C4-2B (cell line): ENCODE measurements around the gene HOXA7.

ENCODE experiments used
- H3K27ac ChIP-seq: fragments of 450-650 bp; 2 replicates; pipeline ENCODE4 v1.5.1; 2017
- ZFX ChIP-seq: fragments of 450-650 bp; IDR thresholded peaks from 2 replicates; pipeline ENCODE4 v1.6.1; 2017
- TF ChIP-seq, protein P1 (sequence below): fragments of 450-650 bp; conservative IDR thresholded peaks from 2 replicates; pipeline ENCODE4 v1.5.1; 2017; ENCODE audit warnings: mild to moderate bottlenecking

The HOXA7 gene

DNA sequence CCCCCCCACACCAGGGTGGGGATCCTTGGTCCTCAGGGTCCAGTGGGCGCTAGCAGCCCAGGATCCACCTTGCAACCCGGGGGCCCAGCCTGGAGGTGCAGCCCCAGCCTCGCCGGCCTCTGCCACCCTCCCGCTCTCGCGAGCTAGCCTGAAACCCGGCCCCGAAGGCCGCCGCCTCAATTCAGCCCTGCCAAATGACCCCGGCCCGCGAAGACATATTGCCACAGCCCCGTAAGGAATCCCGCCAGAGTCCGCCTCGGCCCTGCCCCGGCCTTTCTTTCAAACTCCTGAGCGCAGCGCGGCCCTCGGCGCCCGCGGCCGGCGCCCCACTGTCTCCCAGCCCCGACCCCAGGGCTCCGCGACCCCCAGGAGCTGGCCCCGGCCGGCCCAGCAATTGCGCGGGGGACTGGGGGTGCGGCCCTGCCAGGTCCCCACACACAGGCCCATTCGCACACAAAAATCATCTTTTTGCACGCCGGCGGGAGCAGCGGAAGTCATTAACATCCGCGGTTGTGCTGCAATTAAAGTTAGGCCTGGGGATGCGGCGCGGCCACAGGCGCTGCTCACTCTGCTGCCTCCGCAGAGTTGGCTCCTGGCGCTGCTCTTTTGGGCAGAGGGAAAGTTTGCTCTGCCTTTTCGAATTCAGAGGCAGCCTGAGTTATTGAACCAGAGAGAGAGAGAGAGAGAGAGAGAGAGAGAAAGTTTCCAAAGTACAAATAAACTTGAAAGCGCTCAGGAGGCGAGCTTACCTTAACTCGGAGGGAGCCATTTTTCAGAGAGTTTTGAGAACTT is 16.9 kb downstream of the HOXA7 start:
- TF ChIP-seq ZFX: no peak
- TF ChIP-seq, protein P1, sequence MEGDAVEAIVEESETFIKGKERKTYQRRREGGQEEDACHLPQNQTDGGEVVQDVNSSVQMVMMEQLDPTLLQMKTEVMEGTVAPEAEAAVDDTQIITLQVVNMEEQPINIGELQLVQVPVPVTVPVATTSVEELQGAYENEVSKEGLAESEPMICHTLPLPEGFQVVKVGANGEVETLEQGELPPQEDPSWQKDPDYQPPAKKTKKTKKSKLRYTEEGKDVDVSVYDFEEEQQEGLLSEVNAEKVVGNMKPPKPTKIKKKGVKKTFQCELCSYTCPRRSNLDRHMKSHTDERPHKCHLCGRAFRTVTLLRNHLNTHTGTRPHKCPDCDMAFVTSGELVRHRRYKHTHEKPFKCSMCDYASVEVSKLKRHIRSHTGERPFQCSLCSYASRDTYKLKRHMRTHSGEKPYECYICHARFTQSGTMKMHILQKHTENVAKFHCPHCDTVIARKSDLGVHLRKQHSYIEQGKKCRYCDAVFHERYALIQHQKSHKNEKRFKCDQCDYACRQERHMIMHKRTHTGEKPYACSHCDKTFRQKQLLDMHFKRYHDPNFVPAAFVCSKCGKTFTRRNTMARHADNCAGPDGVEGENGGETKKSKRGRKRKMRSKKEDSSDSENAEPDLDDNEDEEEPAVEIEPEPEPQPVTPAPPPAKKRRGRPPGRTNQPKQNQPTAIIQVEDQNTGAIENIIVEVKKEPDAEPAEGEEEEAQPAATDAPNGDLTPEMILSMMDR: no peak
- H3K27ac ChIP-seq: no peak overlapping the region

DNA sequence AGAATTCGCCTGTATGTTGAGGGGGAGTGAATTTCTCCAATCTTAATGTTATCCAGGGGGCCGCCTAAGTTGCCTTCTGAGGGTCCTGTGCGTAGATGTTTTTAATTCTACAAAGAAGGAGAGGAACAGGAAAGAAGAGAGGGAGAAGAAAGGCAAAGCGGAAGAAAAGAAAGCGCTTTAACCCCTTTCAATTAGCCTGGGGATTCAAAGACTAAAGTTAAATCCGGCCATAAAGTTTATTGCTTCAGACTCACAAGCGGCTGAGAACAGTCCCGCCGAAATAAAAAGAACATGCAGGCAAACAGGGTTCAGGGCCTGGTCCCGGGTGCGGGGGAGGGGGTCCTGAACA is 17.5 kb downstream of the HOXA7 start:
- no peak for TF ChIP-seq ZFX
- TF ChIP-seq, protein P1: no peak
- H3K27ac ChIP-seq: no peak overlapping the region

DNA sequence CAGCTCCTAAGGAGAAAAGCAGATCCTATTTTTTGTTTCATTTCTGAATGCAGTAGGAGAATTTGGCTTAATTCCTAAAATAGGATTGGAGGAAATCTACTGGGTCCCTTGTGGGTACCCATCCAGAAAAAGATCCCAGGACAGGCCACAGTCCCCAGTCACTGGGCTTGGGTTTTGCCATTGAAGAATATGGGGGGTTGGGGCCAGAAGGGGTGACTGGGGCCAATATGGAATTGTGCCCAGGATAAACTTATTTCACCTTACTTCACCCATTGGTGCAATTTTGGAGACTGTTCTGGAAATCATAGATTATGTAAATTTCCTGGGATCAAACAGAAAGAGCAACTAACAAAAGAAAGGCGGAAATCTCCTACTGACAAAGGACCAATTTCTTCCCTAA is 18.0 kb downstream of the HOXA7 start:
- no peak overlapping the region for H3K27ac ChIP-seq
- no peak for TF ChIP-seq ZFX
- TF ChIP-seq, protein P1: no peak

DNA sequence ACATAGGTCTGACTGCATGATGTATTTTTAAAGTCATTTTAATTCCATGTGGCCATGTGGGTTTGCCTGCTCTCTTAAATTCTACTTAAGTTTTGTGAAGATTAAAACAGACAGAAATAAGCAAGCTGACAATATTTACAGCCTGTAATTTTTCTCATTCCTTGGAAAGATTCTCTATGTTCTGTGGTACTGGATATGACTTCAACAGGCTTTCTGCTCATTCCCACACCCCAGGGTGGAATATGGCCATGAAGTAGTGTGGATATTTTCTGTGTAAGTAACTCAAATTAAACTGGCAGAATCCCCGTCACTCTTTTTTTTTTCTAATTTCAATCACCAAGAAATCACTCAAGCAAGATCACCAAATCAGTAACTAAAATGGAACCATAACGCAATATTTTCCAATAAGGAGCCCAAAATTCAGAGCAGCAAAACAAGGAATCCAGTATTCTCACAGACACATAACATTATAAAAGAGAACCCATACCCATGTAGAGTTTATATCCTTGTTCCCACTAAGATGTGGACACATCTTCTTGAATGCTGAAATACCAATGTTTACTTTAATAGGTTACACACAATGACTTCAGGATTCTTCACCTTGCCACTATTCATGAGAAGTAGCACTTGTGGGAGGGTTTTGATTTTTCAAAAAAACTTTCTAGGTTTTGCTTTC is 18.7 kb downstream of the HOXA7 start:
- H3K27ac ChIP-seq: no peak overlapping the region
- TF ChIP-seq ZFX: no peak
- TF ChIP-seq, protein P1: no peak

DNA sequence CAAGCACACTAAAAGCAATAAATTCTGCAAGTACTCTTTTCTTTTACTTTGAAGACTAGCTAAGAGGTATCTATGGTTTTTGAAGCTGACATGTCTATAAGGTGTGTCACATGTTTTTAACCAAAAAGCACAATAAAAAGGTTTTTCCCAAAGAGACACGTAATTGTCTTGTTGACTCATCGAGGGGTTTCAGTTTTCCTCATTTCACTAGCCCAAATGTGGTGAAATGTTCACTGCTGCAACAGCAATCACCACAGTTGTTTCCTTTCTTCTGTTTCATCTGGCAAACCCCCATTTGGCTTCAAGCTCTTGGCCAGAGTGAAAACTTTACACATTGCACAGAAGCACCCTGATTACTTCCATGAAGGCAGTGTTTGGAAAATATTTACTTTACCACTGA is 22.1 kb downstream of the HOXA7 start:
- no peak overlapping the region for H3K27ac ChIP-seq

DNA sequence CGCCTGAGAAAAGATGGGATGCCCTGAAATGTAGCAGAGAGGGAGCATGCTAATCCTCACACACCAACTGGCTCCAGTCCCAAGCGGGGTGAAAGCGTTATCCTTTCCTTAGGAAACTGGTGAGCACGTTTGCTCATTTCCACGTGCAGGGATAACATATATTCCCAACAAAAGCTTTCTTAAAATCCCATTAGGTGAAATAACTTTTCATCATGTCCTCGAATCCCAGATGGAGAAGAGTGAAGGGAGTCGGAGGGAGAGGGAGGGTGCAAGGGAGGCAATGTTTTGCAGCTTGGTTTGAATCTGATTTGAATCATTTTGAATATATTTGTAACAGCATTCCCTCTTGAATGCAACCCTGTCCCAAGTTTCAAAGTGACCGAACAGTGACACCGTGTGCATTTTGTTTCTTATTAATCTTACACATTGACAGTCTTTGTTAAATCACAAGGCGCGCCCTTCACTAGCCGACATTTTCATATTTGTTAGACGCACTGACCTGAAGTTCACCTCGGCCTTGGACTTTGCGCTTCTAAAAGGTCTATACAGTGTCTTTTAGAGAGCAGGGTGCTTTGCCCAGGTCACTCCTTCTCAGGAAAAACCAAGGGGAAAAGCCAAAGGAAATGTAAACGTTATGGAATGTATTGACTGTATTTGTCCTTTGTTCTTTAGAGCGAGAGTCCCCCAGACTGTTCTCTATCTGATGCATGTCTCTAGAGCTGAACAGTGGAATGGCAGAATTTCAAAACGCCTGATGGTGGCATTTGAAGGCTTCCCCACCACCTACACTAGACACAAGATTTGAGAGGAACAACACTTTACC is 22.9 kb downstream of the HOXA7 start:
- no peak overlapping the region for H3K27ac ChIP-seq

More for the DNA sequence above, 22.1 kb downstream of the HOXA7 start:
- TF ChIP-seq, protein P1: no peak
- no peak for TF ChIP-seq ZFX

More for the DNA sequence above, 22.9 kb downstream of the HOXA7 start:
- TF ChIP-seq, protein P1: no peak
- TF ChIP-seq ZFX: no peak
